SIG-M5 treated with dmso at 0.1 percent for 504 hours (cell line): ENCODE measurements around the gene NUMA1.

Experiments
- DNase-seq: peaks from one replicate; lab custom pipeline; 2025; ENCODE audit not compliant: unreplicated experiment; lab: John Stamatoyannopoulos, UW

NUMA1 gene

GRCh38 chr11:72024069-72024754 is 56.1 kb downstream of the NUMA1 start:
- DNase-seq = no peak

GRCh38 chr11:72023335-72023734 is 57.0 kb downstream of the NUMA1 start:
- DNase-seq = no peak

- no peak for DNase-seq
These were observed 62.2 kb downstream of the NUMA1 start for GRCh38 chr11:72018171-72018570.

- DNase-seq = no peak
These were observed 64.8 kb downstream of the NUMA1 start for GRCh38 chr11:72015511-72016061.

GRCh38 chr11:72014761-72015320 is 65.5 kb downstream of the NUMA1 start:
- no peak for DNase-seq

- DNase-seq = no peak
These were observed 66.3 kb downstream of the NUMA1 start for GRCh38 chr11:72013765-72014711.

- DNase-seq = no peak
These were observed 67.2 kb downstream of the NUMA1 start for GRCh38 chr11:72012897-72013721.

GRCh38 chr11:72012091-72012630 is 68.2 kb downstream of the NUMA1 start:
- no peak for DNase-seq

GRCh38 chr11:72010529-72011233 is 69.7 kb downstream of the NUMA1 start:
- no peak for DNase-seq

GRCh38 chr11:72009156-72009555 is 71.2 kb downstream of the NUMA1 start:
- DNase-seq = no peak

- DNase-seq = no peak
These were observed 71.6 kb downstream of the NUMA1 start for GRCh38 chr11:72008728-72009127.

GRCh38 chr11:72007587-72007986 is 72.8 kb downstream of the NUMA1 start:
- no peak for DNase-seq

- no peak for DNase-seq
These were observed 73.3 kb downstream of the NUMA1 start for GRCh38 chr11:72007089-72007476.

GRCh38 chr11:72006309-72007088 is 73.8 kb downstream of the NUMA1 start:
- no peak for DNase-seq

GRCh38 chr11:72005347-72006260 is 74.7 kb downstream of the NUMA1 start:
- no peak for DNase-seq

GRCh38 chr11:72004515-72005346 is 75.6 kb downstream of the NUMA1 start:
- no peak for DNase-seq

GRCh38 chr11:72003776-72004171 is 76.6 kb downstream of the NUMA1 start:
- no peak for DNase-seq
